HG03025 (cell line): ENCODE measurements around the gene ERH.

ENCODE experiments used
- ATAC-seq: cut with Tn5 transposase; IDR thresholded peaks from one replicate; pipeline ENCODE4 v1.9.1; 2021; ENCODE audit warnings: mild to moderate bottlenecking, moderate library complexity; ENCODE audit not compliant: unreplicated experiment, low FRiP score

Gene ERH

DNA sequence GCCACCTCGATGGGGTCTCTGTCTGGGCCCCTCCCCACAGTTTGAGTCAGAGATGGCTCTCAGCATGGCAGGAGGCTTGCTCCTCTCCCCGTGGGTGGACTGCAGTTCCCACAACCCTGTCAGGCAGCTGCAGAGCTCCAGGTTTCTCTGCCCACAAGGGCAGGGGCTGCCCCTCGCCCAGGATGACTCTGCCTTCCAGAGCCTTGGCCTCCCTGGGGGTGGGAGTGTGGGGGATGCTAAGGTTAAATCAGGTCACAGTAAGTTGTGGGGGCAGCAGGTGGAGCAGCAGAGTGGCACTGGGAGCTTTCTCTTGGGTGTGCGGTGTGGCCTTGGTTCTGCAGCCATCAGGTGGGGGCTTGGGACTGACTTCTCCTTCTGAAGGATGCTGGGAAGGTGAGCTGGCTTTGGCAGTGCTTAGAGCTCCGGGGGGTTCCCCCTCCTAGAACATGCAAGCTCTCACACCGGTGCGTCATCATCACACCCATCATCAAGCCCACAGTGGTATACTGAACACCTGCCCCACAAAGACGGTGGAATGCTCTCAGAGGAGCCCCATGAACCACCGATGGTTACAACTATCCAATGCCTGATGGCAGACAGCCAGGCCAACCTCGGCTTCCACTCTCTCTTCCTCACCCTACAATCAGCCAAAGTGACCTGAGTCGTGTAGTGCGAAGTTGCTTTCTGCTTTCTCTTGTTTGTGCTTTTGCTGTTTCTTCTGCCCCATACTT lies 39.7 kb downstream of the ERH start:
- no peak for ATAC-seq

DNA sequence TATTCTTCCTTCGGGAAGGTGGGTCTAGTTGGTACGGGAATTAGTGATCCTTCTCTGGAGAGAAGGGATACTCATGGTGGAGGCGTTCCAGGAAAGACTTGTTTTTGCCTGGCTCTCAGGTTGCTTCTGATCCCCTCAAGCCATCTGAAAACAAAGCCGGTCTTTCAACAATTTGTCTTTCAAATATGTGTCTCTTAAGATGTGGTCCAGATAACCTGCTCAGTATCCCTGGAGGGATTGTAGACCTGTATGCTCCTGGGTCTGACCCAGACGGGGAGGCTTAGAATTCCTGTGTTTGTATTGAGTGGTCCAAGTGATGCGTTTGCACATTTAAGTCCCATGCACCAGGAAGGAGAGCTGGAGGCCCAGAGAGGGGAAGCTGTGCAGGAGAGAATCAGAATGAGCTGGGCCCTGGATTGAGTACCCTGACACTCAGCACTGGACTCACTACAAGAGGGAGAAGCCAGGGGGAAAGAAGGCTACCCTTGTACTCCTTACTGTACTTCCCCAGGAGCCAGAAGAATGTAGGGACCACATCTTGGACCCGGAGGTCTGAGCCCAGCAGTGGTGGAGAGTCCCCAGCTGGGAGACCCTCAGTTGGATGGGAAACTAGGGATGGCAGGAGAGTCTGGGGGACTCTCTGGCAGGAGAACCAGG lies 40.4 kb downstream of the ERH start:
- ATAC-seq: no peak

- no peak for ATAC-seq
These were observed 41.1 kb downstream of the ERH start for GRCh38 chr14:69356903-69357543.

DNA sequence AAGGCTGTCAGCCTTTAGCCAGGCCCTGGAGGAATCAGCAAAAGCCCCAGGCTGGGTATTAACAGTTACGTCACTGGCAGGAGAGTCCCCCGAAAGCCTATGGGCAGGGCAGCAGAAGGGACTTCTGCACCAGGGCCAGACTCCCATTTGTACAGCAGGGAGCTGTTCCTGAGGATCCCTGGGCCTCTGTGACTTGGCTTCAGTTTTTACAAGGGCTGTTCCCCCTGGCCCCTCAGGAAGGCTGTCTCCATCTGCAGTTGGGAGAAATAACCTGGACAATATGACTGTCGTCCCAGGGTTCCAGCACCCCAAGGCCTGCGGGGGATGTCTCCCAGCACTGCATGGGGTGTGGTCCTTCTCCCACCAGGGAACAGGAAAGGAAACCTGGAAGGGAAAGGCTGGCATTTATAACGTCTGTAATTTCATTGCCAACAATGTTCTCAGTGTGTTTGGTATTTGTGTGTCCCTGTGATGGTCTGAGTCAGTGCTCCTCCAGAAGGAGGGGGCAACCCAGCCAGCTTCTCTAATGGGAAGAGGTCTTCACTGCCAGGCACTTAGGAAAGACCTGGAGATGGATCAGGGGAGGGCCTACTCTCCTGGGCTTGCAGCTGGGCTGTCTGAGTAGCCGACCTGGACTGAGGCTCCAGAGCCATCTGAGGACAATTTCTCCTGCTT lies 42.4 kb downstream of the ERH start:
- ATAC-seq: no peak

DNA sequence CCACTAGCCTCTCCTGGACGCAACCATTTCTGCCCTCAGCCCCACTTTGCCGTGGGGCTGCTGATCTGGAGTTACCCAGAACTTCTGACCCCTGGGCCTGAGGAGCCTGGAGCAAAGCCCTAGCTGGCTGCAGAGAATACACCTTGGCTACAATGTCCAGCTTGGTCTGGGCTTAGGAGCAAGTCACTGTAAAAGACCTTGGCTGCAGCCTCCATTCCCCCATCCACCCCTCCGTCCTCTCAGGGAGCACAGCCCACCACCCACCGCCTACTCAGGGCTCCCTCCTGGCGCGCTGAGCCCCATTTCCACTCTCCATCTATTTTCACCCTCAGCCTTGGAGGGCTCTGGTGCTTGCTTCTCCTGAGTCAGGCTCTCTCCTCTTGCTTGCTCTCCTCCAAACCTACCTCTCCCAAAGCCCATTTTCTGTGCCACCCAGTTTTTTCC lies 42.9 kb downstream of the ERH start:
- ATAC-seq: no peak

DNA sequence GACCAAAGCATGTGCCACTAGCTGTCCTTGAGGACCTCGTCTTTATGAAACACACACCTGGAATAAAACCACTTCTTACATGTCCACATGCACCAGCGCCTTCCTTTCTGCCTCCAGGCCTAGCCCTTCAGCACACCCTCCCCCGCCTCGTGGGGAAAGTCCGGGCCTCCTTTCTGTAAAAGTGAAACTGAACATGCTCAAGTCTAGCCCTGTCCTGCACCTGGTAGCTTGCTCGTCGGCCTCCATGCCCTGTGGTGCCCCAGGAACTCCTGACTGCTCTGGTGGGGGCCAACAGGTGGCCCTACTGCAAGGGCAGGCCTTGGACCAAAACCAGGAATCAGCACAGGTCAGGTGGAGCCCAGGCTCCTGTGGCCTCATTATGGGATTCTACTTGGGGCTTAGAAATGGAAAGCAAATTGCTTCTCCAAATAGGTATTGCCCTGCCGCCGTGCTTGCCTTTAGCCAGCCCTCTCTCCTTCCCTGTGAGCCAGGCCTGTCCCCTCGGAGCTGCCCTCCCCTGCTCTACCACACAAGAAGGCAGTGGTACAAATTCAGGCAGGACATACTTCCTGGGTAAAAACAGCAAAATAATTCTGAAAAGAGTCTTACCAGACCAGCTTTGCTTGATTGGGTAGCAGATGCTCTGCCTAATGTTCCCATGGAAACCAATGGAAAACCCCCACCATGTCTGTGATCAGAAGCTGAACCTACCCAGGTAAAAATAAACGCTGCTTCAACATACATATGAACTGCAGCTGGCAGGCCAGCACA lies 43.5 kb downstream of the ERH start:
- peak; percentile 94 for ATAC-seq

- ATAC-seq: no peak
These were observed 44.9 kb downstream of the ERH start for GRCh38 chr14:69353168-69353567.

DNA sequence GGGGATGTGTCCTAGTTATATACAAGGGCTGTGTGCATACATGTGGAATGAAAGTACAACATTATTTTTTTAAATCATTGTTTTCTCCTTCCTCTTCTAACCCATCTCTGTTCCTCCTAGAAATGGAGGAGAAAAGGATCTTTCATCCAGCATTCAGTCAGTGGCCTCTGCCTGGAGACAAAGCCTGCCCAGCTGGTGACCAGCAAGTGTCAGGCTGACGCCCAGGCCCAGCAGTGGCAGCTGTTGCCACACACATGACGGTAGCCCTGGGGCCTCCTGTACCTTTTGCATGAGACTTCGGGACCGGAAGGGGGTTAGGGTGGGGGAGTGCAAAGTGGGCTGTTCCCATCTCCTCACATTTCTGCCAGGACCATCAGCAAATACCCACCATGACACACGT lies 46.2 kb downstream of the ERH start:
- no peak for ATAC-seq

DNA sequence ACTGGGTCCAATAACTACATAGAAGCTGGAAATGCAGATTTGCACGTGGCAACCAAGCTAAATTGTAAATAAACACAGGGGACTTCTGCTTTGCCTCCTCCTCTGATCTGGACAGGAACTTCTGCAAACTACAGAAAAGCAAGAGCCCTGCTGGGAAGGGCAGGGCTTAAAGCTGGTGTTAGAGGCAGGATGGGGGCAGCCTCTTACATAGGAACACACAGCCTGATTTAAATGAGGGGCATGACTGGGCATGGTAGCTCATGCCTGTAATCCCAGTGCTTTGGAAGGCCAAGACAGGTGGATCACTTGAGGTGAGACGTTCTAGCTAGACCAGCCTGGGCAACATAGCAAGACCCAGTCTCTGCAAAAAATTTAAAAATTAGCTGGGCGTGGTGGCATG lies 46.7 kb downstream of the ERH start:
- no peak for ATAC-seq

GRCh38 chr14:69350892-69351291 lies 47.2 kb downstream of the ERH start:
- ATAC-seq: no peak

DNA sequence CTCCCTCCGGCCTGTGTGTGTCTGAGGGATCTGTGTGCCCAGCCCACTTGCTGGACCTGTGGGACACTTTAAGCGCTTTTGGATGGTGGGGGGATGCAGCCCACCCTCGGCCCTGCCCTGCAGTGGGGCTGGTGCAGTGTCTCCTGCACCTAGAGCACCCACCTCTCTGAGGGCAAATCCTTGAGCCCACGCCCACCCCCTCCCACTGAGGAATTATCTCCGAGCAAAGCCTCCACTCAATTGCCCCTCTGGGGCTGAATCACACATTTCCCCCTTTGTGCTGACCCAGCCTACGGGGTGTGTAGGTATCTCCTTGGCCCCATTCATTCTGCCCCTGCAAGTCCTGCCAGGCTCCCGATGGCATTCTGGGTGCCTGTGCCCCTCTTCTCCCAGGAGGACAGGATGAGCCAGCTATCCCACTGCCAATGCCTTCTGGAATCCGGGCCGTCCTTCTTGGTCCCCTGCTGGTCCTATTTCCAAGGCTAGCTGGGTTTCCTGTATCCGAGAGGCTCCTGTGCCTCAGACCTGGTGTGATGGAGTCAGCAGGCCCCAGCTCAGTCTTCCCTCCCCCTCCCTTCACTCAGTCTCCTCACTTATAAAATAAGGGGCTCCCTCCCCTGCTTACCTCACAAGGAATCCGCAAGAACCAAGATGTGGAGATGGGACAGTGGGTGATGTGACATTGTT lies 48.9 kb downstream of the ERH start:
- no peak for ATAC-seq

DNA sequence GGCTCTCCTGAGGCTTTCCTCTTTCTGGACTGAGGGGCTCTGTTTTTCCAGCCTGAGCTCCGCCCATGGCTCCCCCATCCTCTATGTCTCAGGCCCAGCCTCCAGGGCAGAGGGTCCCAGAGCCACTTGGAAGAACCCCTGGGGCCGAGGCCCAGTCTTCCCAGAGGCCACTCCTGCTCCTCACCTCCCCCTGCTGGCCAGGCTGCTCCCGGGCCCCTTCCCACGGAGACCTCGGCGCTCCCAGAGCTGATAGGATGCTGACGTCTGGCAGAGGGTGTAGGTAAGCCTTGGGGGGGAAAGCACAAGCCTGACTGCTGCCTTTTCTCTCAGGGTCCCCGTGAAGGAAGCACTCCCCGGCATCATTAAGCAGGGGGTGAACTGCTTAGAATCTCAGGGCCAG lies 51.4 kb downstream of the ERH start:
- ATAC-seq: no peak

- no peak for ATAC-seq
These were observed 52.7 kb downstream of the ERH start for GRCh38 chr14:69345402-69345801.

DNA sequence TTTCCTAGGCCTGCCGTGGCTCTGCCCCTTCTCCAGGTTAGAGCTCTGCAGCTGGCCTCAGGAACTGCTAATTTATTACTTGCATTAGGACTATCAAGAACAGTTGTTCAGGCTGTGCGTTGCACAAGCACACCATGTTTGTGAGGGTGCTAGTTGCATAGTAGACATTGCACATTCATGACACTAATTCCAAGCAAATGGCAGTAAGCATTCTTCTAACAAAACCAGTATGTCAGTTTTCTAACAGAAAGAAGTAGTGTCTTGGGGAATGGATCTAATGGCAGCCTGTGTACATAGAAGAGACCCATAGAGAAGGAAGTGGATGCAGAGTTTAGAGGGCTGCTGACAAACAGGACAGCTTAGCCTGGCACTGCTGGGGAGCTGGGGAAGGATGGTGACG lies 53.9 kb downstream of the ERH start:
- no peak for ATAC-seq

DNA sequence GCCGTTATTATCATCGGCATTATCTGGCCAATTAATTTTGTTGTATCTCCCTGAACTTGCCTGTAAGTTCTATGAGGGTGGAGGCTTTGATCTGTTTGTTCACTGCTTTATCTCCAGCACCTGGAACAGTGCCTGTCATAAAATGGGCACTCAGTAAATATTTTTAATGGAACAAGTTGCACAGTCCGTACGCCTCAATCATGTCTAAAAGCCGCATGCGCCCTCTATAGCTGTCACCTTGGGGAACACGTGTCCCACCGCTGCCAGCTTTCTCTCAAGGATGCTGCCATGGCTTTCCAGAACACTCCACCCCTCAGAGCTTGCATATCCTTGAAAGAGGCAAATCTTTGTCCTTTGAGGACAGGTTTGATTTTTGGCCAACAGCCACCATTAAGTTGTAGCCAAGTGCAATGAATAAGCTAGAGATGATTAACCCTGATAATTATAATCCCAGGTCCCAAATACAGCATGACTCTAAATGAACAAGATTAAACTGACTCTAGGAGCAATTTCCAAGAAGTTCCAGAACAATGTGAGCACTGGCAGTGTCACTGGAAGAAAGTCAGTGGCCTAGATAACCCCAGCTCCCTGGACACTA lies 55.1 kb downstream of the ERH start:
- ATAC-seq: no peak

DNA sequence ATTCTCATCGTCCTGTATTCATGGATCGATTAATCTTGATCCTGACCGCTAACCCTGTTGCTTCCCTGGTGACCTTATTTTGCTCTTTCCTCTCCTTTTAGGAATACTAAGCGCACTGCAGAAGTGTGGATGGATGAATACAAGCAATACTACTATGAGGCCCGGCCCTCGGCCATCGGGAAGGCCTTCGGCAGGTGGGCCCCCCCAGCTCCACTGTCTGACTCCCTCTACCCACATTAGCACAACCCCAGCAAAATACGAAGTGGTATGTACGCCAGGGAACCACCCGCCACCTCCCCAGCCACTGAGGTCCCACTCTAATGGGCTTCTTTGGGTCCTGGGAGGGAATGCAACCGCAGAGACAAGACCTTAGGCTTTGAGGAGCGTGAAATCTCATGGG lies 58.7 kb downstream of the ERH start:
- ATAC-seq: no peak

DNA sequence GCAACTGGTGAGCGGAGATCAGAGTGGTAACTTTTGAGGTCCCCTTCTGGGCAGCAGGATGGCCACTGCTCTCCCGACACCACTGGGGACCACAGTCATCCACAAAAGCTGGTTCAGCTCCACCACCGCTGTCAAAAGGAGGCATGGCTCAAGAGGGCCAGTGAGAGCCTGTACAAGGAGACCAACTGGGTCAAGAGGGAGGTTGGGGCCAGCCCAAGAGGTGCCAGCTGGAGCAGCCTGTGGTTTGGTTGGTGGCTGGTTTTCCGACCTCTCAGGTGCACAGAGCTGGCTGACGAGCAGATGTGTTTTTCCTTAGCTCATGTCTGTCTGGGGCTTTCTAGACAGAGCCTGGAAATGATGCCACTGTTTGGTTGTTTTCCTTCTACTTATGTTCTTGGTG lies 60.1 kb downstream of the ERH start:
- ATAC-seq: no peak

GRCh38 chr14:69335371-69335771 lies 62.7 kb downstream of the ERH start:
- no peak for ATAC-seq

- ATAC-seq: no peak
These were observed 63.5 kb downstream of the ERH start for GRCh38 chr14:69334576-69334975.
